GM18951 (cell line): ENCODE data around the gene CEACAM7.
"Not testable (repeated sequence)": the region's sequence is repeated elsewhere in the genome, so short reads cannot be mapped to it uniquely, and the experiment has no call there.

Source experiments
- POLR2A ChIP-seq: IDR thresholded peaks from 4 replicates; pipeline ENCODE4 v1.6.1; 2011; ENCODE audit warnings: mild to moderate bottlenecking; ENCODE audit not compliant: insufficient read length, insufficient read depth; ENCODE audit errors: extremely low read depth
- in situ Hi-C: fragments of 300-500 bp; cut with MboI; formaldehyde crosslinking; loops from one replicate; pipeline ENCODE4 v1.12.0; 2022; ENCODE audit warnings: low sequenced_read_pairs, mixed read lengths, inconsistent platforms; ENCODE audit not compliant: unreplicated experiment

The CEACAM7 gene

GRCh38 chr19:41688098-41688497 lies at the start of gene CEACAM7:
Gene CEACAM7, minus strand, starts transcription at chr19:41688270. Its CDS starts 105 bp downstream, at chr19:41688165.
- in situ Hi-C loops: no loop called here
- no peak for TF ChIP-seq POLR2A

GRCh38 chr19:41735071-41735600 lies 47.1 kb upstream of the CEACAM7 start:
- in situ Hi-C loops: no loop called here
- TF ChIP-seq POLR2A: no peak

GRCh38 chr19:41734585-41734984 lies 46.5 kb upstream of the CEACAM7 start:
- TF ChIP-seq POLR2A: no peak
- in situ Hi-C loops: no loop called here

GRCh38 chr19:41734156-41734555 lies 46.1 kb upstream of the CEACAM7 start:
- TF ChIP-seq POLR2A: no peak
- in situ Hi-C loops: no loop called here

GRCh38 chr19:41726493-41726892 lies 38.4 kb upstream of the CEACAM7 start:
- in situ Hi-C loops: no loop called here

GRCh38 chr19:41720103-41720502 lies 32.0 kb upstream of the CEACAM7 start:
- in situ Hi-C loops: no loop called here
- TF ChIP-seq POLR2A: no peak

More at GRCh38 chr19:41726493-41726892, 38.4 kb upstream of the CEACAM7 start:
- no peak for TF ChIP-seq POLR2A

GRCh38 chr19:41718761-41719160 lies 30.7 kb upstream of the CEACAM7 start:
- in situ Hi-C loops: no loop called here
- TF ChIP-seq POLR2A: no peak

GRCh38 chr19:41714598-41714997 lies 26.5 kb upstream of the CEACAM7 start:
- in situ Hi-C loops: no loop called here

GRCh38 chr19:41711376-41712261 lies 23.5 kb upstream of the CEACAM7 start:
- TF ChIP-seq POLR2A: no peak
- in situ Hi-C loops: no loop called here

More at GRCh38 chr19:41714598-41714997, 26.5 kb upstream of the CEACAM7 start:
- no peak for TF ChIP-seq POLR2A

- no peak for TF ChIP-seq POLR2A
- in situ Hi-C loops: no loop called here
Measured at GRCh38 chr19:41709951-41710645, 22.0 kb upstream of the CEACAM7 start.

- in situ Hi-C loops: not testable (repeated sequence)
Measured at GRCh38 chr19:41709516-41709915, 21.4 kb upstream of the CEACAM7 start.

GRCh38 chr19:41708481-41708880 lies 20.4 kb upstream of the CEACAM7 start, which contains the start of gene CEACAM5:
Gene CEACAM5, plus strand, starts transcription at chr19:41708626. Its CDS starts 106 bp downstream, at chr19:41708732.
- TF ChIP-seq POLR2A: no peak
- in situ Hi-C loops: no loop called here

GRCh38 chr19:41707871-41708371 lies 19.9 kb upstream of the CEACAM7 start:
- in situ Hi-C loops: no loop called here
- no peak for TF ChIP-seq POLR2A
